ENCODE results near the gene RAB28.

Gene RAB28

DNA sequence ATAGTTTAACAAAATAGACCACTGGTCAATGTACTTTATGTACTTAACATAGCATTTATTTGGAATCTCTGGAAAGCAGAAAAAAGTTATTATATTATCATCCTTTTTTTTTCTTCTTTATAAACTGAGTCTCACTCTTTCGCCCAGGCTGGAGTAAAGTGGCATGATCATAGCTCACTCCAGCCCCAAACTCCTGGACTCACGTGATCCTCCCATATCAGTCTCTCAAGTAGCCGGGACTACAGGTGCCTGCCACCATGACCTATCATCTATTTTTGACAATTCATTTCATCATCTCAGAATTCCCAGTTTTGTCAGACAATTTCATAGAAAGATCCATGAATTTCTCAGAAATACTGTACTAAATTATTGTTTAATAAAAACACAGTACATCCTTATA is 12.7 kb downstream of the RAB28 start:
- no peak overlapping the region for H3K27ac ChIP-seq
- TF ChIP-seq, protein P1, sequence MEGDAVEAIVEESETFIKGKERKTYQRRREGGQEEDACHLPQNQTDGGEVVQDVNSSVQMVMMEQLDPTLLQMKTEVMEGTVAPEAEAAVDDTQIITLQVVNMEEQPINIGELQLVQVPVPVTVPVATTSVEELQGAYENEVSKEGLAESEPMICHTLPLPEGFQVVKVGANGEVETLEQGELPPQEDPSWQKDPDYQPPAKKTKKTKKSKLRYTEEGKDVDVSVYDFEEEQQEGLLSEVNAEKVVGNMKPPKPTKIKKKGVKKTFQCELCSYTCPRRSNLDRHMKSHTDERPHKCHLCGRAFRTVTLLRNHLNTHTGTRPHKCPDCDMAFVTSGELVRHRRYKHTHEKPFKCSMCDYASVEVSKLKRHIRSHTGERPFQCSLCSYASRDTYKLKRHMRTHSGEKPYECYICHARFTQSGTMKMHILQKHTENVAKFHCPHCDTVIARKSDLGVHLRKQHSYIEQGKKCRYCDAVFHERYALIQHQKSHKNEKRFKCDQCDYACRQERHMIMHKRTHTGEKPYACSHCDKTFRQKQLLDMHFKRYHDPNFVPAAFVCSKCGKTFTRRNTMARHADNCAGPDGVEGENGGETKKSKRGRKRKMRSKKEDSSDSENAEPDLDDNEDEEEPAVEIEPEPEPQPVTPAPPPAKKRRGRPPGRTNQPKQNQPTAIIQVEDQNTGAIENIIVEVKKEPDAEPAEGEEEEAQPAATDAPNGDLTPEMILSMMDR (conservative IDR thresholded peaks at IDR 0.05), result no peak
- TF ChIP-seq ZFX (IDR thresholded peaks at IDR 0.05), result no peak

DNA sequence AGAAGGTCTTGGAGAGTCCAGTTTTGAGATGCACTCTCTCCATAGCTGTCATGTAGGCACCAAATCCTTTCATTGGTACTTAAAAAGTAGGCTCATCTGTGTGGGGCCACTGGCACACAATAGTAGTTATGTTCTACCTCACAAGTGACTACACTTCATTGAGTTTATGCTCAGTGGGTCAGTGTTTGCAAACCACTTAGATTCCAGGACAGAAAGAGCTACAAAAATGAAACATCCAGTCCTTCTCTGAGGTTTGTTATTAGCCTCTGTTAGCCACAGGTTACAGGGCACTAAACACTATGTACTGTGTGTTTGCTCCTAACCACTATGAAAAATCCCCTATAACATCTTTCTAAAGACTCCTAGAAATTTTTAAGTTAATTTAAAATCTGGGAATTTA is 13.8 kb downstream of the RAB28 start:
- H3K27ac ChIP-seq, result no peak overlapping the region
- no peak for TF ChIP-seq ZFX (IDR thresholded peaks at IDR 0.05)
- TF ChIP-seq, protein P1 (conservative IDR thresholded peaks at IDR 0.05), result no peak

DNA sequence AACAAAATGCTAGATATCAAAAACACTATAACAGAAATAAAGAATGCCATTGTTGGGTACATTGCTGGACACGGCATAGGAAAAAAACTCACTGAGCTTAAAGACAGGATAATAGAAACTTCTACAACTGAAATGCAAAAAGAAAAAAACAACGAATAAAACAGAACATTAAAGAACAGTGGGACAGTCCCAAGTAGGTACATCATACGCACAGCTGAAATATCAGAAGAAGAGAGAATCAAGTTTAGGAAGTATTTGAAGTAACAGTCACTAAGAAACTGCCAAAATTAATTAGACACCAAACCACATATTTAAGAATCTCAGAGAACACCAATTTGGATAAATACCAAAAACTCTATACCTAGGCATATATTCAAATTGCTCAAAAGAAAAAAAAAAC is 19.2 kb downstream of the RAB28 start:
- TF ChIP-seq, protein P1 (conservative IDR thresholded peaks at IDR 0.05), result no peak
- no peak for TF ChIP-seq ZFX (IDR thresholded peaks at IDR 0.05)
- H3K27ac ChIP-seq, result no peak overlapping the region

DNA sequence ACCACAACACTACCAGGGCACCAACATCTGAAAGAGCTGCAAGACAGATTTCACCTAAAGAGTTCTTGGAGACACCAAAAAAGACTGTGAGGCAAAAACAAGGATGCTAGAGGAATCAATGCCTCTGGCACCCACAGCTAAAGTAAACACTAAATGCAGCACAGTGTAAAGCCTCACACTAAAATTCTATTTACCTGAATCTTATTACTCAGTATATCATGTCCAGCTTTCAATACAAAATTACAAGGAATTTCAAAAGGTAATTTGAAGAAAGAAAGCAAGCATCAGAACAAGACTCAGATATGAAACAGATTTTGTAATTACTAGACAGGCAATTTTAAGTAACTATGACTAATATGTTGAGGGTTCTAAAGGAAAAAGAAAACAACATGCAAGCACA is 19.6 kb downstream of the RAB28 start:
- no peak overlapping the region for H3K27ac ChIP-seq
- TF ChIP-seq, protein P1 (conservative IDR thresholded peaks at IDR 0.05), result no peak
- no peak for TF ChIP-seq ZFX (IDR thresholded peaks at IDR 0.05)

- TF ChIP-seq, protein P1 (conservative IDR thresholded peaks at IDR 0.05), result no peak
- H3K27ac ChIP-seq, result no peak overlapping the region
Measured at GRCh38 chr4:13461191-13461905, 22.8 kb downstream of the RAB28 start.

GRCh38 chr4:13455411-13455810 is 28.7 kb downstream of the RAB28 start:
- TF ChIP-seq, protein P1 (conservative IDR thresholded peaks at IDR 0.05), result no peak
- TF ChIP-seq ZFX (IDR thresholded peaks at IDR 0.05), result no peak
- H3K27ac ChIP-seq, result no peak overlapping the region

GRCh38 chr4:13454786-13455185 is 29.4 kb downstream of the RAB28 start:
- no peak overlapping the region for H3K27ac ChIP-seq
- TF ChIP-seq, protein P1 (conservative IDR thresholded peaks at IDR 0.05), result no peak
- no peak for TF ChIP-seq ZFX (IDR thresholded peaks at IDR 0.05)

Data from C4-2B (cell line).